Mesendoderm (in vitro differentiated cells): ENCODE data around the gene TACR2.

Source experiments
- DNase-seq: peaks from one replicate; pipeline ENCODE4 v3.0.0; 2013
- H2AK5ac ChIP-seq: 2 replicates; pipeline ENCODE4 v1.6.1; 2013; ENCODE audit warnings: low read length, inconsistent platforms
- H2BK120ac ChIP-seq: 2 replicates; pipeline ENCODE4 v1.6.1; 2013; ENCODE audit warnings: low read depth, mild to moderate bottlenecking, low read length, moderate library complexity, mixed read lengths
- H2BK15ac ChIP-seq: replicated peaks from 2 replicates; pipeline ENCODE4 v1.6.1; 2013; ENCODE audit warnings: low read depth, mild to moderate bottlenecking, moderate library complexity
- H2BK5ac ChIP-seq: 2 replicates; pipeline ENCODE4 v1.6.1; 2013; ENCODE audit warnings: low read length, inconsistent platforms
- H3K18ac ChIP-seq: 2 replicates; pipeline ENCODE4 v1.6.1; 2013; ENCODE audit warnings: mild to moderate bottlenecking, low read length, mixed read lengths
- H3K23ac ChIP-seq: one replicate; pipeline ENCODE4 v1.6.1; 2013; ENCODE audit warnings: low read length
- H3K27ac ChIP-seq: 2 replicates; pipeline ENCODE4 v1.5.1; 2013; ENCODE audit warnings: low read depth, mild to moderate bottlenecking, inconsistent platforms, low read length, moderate library complexity
- H3K27me3 ChIP-seq: 2 replicates; pipeline ENCODE4 v1.6.1; 2013; ENCODE audit warnings: low read length, control low read depth, mild to moderate bottlenecking, inconsistent platforms; ENCODE audit not compliant: insufficient read depth, poor library complexity
- H3K36me3 ChIP-seq: 2 replicates; pipeline ENCODE4 v1.6.1; 2013; ENCODE audit warnings: low read length, inconsistent platforms; ENCODE audit not compliant: control insufficient read depth, insufficient read depth
- H3K4ac ChIP-seq: one replicate; pipeline ENCODE4 v1.6.1; 2013; ENCODE audit warnings: low read depth, mild to moderate bottlenecking, low read length, moderate library complexity
- H3K4me1 ChIP-seq: 2 replicates; pipeline ENCODE4 v1.6.1; 2013; ENCODE audit warnings: low read depth, low read length, inconsistent platforms; ENCODE audit not compliant: control insufficient read depth
- H3K4me2 ChIP-seq: 2 replicates; pipeline ENCODE4 v1.6.1; 2013; ENCODE audit warnings: low read length
- H3K4me3 ChIP-seq: 2 replicates; pipeline ENCODE4 v1.5.1; 2013; ENCODE audit warnings: mild to moderate bottlenecking, low read length
- H3K56ac ChIP-seq: one replicate; pipeline ENCODE4 v1.6.1; 2013; ENCODE audit warnings: low read length
- H3K79me1 ChIP-seq: 2 replicates; pipeline ENCODE4 v1.6.1; 2013; ENCODE audit warnings: low read length, inconsistent platforms
- H3K79me2 ChIP-seq: 2 replicates; pipeline ENCODE4 v1.6.1; 2013; ENCODE audit warnings: mild to moderate bottlenecking, low read length; ENCODE audit not compliant: control insufficient read depth, insufficient read depth
- H3K9ac ChIP-seq: 2 replicates; pipeline ENCODE4 v1.6.1; 2013; ENCODE audit warnings: low read length, inconsistent platforms
- H4K5ac ChIP-seq: one replicate; pipeline ENCODE4 v1.6.1; 2013; ENCODE audit warnings: low read length
- H4K8ac ChIP-seq: one replicate; pipeline ENCODE4 v1.6.1; 2013; ENCODE audit warnings: low read depth, mild to moderate bottlenecking, control low read depth, low read length, moderate library complexity
- WGBS: extraction: QIAGEN DNeasy Blood & Tissue Kit; methylation state at CpG from one replicate; pipeline ENCODE4 v1.1.7; 2013; ENCODE audit warnings: low lambda C conversion rate, missing lambda C conversion rate; ENCODE audit not compliant: insufficient coverage; ENCODE audit errors: extremely low coverage; 5-methylcytosine and 5-hydroxymethylcytosine counted together

Gene TACR2

GRCh38 chr10:69415951-69416350 is 767 bp downstream of the TACR2 start:
- no peak overlapping the region for H2BK15ac ChIP-seq

GRCh38 chr10:69415049-69415448 is 1.7 kb downstream of the TACR2 start:
- H2BK120ac ChIP-seq = no peak overlapping the region
- no peaks in the 10 kb centered on the region for H3K36me3 ChIP-seq
- no peak overlapping the region for H3K4me2 ChIP-seq
- no peaks in the 10 kb centered on the region for H3K4me1 ChIP-seq
- no peak overlapping the region for H3K4me3 ChIP-seq
- H2BK5ac ChIP-seq = no peak overlapping the region
- H3K23ac ChIP-seq = no peak overlapping the region
- H4K8ac ChIP-seq = no peak overlapping the region
- no peak overlapping the region for H3K56ac ChIP-seq
- no peaks in the 10 kb centered on the region for H3K27me3 ChIP-seq
- H3K9ac ChIP-seq = no peak overlapping the region
- no peaks in the 10 kb centered on the region for H3K79me1 ChIP-seq
- no peak overlapping the region for H3K4ac ChIP-seq
- no peak overlapping the region for H4K5ac ChIP-seq
- WGBS = no CpG with 5 or more reads among the region's 13 CpGs
- no peaks in the 10 kb centered on the region for H3K79me2 ChIP-seq
- H3K18ac ChIP-seq = no peak overlapping the region
- no peak overlapping the region for H2AK5ac ChIP-seq
- no peak overlapping the region for H2BK15ac ChIP-seq
- H3K27ac ChIP-seq = no peak overlapping the region
- DNase-seq = no peak

More at GRCh38 chr10:69415951-69416350, 767 bp downstream of the TACR2 start:
- no peak overlapping the region for H3K4me3 ChIP-seq
- H4K8ac ChIP-seq = no peak overlapping the region
- no peak overlapping the region for H2BK120ac ChIP-seq
- H4K5ac ChIP-seq = no peak overlapping the region
- no peak overlapping the region for H3K4me2 ChIP-seq
- no peaks in the 10 kb centered on the region for H3K27me3 ChIP-seq
- no peak for DNase-seq
- no peak overlapping the region for H3K27ac ChIP-seq
- no peak overlapping the region for H3K56ac ChIP-seq
- H2BK5ac ChIP-seq = no peak overlapping the region
- H3K36me3 ChIP-seq = no peaks in the 10 kb centered on the region
- no peak overlapping the region for H3K9ac ChIP-seq
- H3K79me2 ChIP-seq = no peaks in the 10 kb centered on the region
- no peaks in the 10 kb centered on the region for H3K79me1 ChIP-seq
- no peak overlapping the region for H3K4ac ChIP-seq
- H3K4me1 ChIP-seq = no peaks in the 10 kb centered on the region
- H3K18ac ChIP-seq = no peak overlapping the region
- no peak overlapping the region for H3K23ac ChIP-seq
- WGBS = no CpG with 5 or more reads among the region's 10 CpGs
- no peak overlapping the region for H2AK5ac ChIP-seq

- Histone ChIP-seq H3K79me1 (no peaks in the 10 kb centered on the region), H3K18ac (no peak overlapping the region), H3K23ac (no peak overlapping the region), H2AK5ac (no peak overlapping the region), H3K56ac (no peak overlapping the region), H3K79me2 (no peaks in the 10 kb centered on the region), H3K27ac (no peak overlapping the region), H4K8ac (no peak overlapping the region), H3K27me3 (no peaks in the 10 kb centered on the region), H3K36me3 (no peaks in the 10 kb centered on the region), H3K9ac (no peak overlapping the region), H3K4me3 (no peak overlapping the region), H3K4me2 (no peak overlapping the region), H2BK120ac (no peak overlapping the region), H3K4me1 (no peaks in the 10 kb centered on the region), H2BK5ac (no peak overlapping the region), H4K5ac (no peak overlapping the region), H2BK15ac (no peak overlapping the region), H3K4ac (no peak overlapping the region)
- WGBS = no CpG with 5 or more reads among the region's 20 CpGs
- no peak for DNase-seq
Observed at GRCh38 chr10:69414036-69415018, 2.4 kb downstream of the TACR2 start.

DNA sequence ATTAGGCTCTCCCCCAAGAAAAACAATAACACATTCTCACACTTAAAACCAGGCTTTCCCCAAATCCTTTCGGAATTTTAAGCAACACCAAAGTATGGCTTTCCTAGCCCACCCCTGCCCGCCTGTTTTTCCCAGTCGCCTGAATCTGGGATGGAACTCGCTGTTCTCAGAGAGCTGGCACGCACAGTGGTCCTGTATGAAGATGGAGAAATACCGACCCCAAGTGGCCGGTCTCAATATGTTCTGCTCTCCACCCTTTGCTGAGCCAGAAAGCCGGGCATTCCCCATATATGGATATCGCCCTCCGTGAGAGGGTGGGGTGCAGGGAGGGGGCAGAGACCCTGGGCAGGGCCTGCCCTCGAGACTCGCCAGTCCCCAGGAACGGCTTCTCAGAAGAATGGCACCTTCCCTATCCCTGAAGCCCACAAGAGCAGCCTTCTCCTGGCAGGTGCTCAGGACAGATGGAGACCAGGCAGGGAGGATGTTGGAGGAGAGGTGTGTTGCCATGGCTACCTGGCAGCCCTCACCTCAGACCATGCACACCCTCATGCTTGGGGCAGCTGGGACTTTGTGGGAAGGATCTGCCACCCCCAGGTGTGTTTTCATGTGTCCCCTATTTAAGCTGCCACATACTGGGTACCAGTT is 3.4 kb downstream of the TACR2 start:
- Histone ChIP-seq H3K23ac (no peak overlapping the region), H3K36me3 (no peaks in the 10 kb centered on the region), H3K4me1 (no peaks in the 10 kb centered on the region), H2BK120ac (no peak overlapping the region), H3K4me3 (no peak overlapping the region), H3K18ac (no peak overlapping the region), H2AK5ac (no peak overlapping the region), H4K8ac (no peak overlapping the region), H3K27ac (no peak overlapping the region), H3K9ac (no peak overlapping the region), H2BK15ac (no peak overlapping the region), H3K27me3 (no peaks in the 10 kb centered on the region), H3K79me1 (no peaks in the 10 kb centered on the region), H3K4me2 (no peak overlapping the region), H4K5ac (no peak overlapping the region), H3K56ac (no peak overlapping the region), H2BK5ac (no peak overlapping the region), H3K4ac (no peak overlapping the region), H3K79me2 (no peaks in the 10 kb centered on the region)
- DNase-seq = peak; percentile 86
- no CpG with 5 or more reads among the region's 13 CpGs for WGBS

- no peak overlapping the region for H3K18ac ChIP-seq
- no peak overlapping the region for H2BK15ac ChIP-seq
- H4K8ac ChIP-seq = no peak overlapping the region
- no peak overlapping the region for H3K4me3 ChIP-seq
- H3K79me2 ChIP-seq = no peaks in the 10 kb centered on the region
- no peak overlapping the region for H2BK120ac ChIP-seq
- no peak overlapping the region for H4K5ac ChIP-seq
- no peaks in the 10 kb centered on the region for H3K79me1 ChIP-seq
- no peak overlapping the region for H3K56ac ChIP-seq
- no peak overlapping the region for H2AK5ac ChIP-seq
- WGBS = no CpG with 5 or more reads among the region's 3 CpGs
- no peak overlapping the region for H2BK5ac ChIP-seq
- no peak overlapping the region for H3K27ac ChIP-seq
- H3K36me3 ChIP-seq = no peaks in the 10 kb centered on the region
- no peak overlapping the region for H3K4me2 ChIP-seq
- no peak overlapping the region for H3K23ac ChIP-seq
- no peaks in the 10 kb centered on the region for H3K4me1 ChIP-seq
- H3K27me3 ChIP-seq = no peaks in the 10 kb centered on the region
- DNase-seq = no peak
- H3K9ac ChIP-seq = no peak overlapping the region
- no peak overlapping the region for H3K4ac ChIP-seq
Observed at GRCh38 chr10:69412232-69412790, 4.4 kb downstream of the TACR2 start.
